C4-2B (cell line): ENCODE measurements around the gene SLC27A3.

ENCODE experiments used
- CTCF ChIP-seq: fragments of 450-650 bp; conservative IDR thresholded peaks from 2 replicates; pipeline ENCODE4 v1.5.1; 2017; ENCODE audit warnings: mild to moderate bottlenecking
- ZFX ChIP-seq: fragments of 450-650 bp; IDR thresholded peaks from 2 replicates; pipeline ENCODE4 v1.6.1; 2017

- no peak for TF ChIP-seq CTCF
- no peak for TF ChIP-seq ZFX
Observed at GRCh38 chr1:153763365-153764225, 11.6 kb upstream of the SLC27A3 start.
